ENCODE results near the gene LIPT2.

LIPT2 gene

GRCh38 chr11:74442636-74443035 lies 50.9 kb downstream of the LIPT2 start:
- H3K4me2 ChIP-seq = no peak overlapping the region
- no peak overlapping the region for H3K27ac ChIP-seq

More at GRCh38 chr11:74442636-74443035, 50.9 kb downstream of the LIPT2 start:
- Histone ChIP-seq H3K79me2 (ENCODE audit: insufficient read depth, low read depth) (no peaks in the 10 kb centered on the region), H3K4me1 (ENCODE audit: low read depth, poor library complexity, severe bottlenecking) (no peaks in the 10 kb centered on the region), H3K4me3 (IDR thresholded peaks at IDR 0.05; ENCODE audit: insufficient read depth, low read depth, low read length) (no peak overlapping the region), H3K9ac (no peak overlapping the region), H3K27me3 (ENCODE audit: insufficient read depth, low read depth) (no peaks in the 10 kb centered on the region), H2AFZ (ENCODE audit: low read depth) (no peak overlapping the region), H4K20me1 (ENCODE audit: insufficient read depth) (no peaks in the 10 kb centered on the region), H3K36me3 (ENCODE audit: insufficient read depth) (no peaks in the 10 kb centered on the region)
- no peak for TF ChIP-seq CTCF (conservative IDR thresholded peaks at IDR 0.05; ENCODE audit: low read depth, low read length)
